ENCODE results near the gene LSM4.

The LSM4 gene

DNA sequence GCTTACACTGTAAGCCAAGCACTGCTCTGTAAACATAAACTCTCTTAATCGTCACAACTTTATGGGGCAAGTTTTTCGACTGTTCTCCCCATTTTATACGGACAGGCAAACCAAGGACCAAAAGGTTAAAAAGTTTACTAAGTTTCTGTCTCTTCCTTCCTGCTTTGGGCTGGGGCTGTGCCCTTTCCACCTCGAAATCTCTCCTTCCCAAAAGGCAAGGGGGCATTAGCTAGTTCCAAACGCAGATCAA lies 43.7 kb downstream of the LSM4 start:
- H3K27me3 ChIP-seq (ENCODE audit: control insufficient read depth, insufficient read depth, low read length), result no peaks in the 10 kb centered on the region
- H3K36me3 ChIP-seq (ENCODE audit: control insufficient read depth, insufficient read depth, low read length), result peaks cover 7% of the 10 kb centered on the region
- H3K4me1 ChIP-seq (ENCODE audit: control insufficient read depth, insufficient read depth, low read length), result no peaks in the 10 kb centered on the region
- peak overlapping the region; percentile 97 for H3K4me3 ChIP-seq (ENCODE audit: low read depth, low read length)
- H3K9me3 ChIP-seq (ENCODE audit: control insufficient read depth, insufficient read depth, low read length), result no peaks in the 10 kb centered on the region
- peak overlapping the region; percentile 61 for H3K9ac ChIP-seq (ENCODE audit: low read depth, low read length)

DNA sequence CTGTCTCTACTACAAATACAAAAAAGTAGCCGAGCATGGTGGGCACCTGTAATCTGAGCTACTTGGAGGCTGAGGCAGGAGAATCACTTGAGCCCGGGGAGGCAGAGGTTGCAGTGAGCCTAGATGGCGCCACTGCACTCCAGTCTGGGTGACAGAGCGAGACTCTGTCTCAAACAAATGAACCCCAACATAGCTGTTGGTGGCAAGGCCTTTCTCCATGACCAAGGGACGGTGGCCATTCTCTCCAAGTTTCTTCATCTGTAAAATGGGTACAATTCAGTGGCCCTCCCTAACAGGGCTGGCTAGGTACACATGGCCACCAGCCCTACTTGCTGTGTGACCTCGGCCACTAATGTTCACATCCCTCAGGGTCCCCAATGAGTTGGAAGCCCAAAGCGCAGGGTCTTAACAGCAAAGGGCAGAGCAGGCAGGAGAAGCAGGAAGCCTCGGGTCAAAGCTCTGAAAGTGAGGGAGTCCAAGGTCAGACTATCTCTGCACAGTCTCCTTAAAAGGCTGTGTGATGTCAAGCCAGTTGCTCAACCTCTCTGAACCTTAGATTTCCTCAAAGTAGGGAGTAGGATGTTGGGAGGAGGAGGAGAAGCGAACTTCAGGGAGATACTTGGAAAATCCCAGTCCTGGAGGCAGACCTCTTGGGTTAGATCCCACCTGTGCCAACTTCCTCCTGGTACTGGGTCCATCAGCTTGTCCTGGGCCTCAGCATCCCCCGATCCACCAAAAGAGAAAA lies 44.2 kb downstream of the LSM4 start:
- Histone ChIP-seq H3K4me1 (ENCODE audit: control insufficient read depth, insufficient read depth, low read length) (no peaks in the 10 kb centered on the region), H3K9me3 (ENCODE audit: control insufficient read depth, insufficient read depth, low read length) (no peaks in the 10 kb centered on the region), H3K27me3 (ENCODE audit: control insufficient read depth, insufficient read depth, low read length) (no peaks in the 10 kb centered on the region), H3K36me3 (ENCODE audit: control insufficient read depth, insufficient read depth, low read length) (peaks cover 7% of the 10 kb centered on the region), H3K4me3 (ENCODE audit: low read depth, low read length) (peak overlapping the region; percentile 97), H3K9ac (ENCODE audit: low read depth, low read length) (peak overlapping the region; percentile 61)

DNA sequence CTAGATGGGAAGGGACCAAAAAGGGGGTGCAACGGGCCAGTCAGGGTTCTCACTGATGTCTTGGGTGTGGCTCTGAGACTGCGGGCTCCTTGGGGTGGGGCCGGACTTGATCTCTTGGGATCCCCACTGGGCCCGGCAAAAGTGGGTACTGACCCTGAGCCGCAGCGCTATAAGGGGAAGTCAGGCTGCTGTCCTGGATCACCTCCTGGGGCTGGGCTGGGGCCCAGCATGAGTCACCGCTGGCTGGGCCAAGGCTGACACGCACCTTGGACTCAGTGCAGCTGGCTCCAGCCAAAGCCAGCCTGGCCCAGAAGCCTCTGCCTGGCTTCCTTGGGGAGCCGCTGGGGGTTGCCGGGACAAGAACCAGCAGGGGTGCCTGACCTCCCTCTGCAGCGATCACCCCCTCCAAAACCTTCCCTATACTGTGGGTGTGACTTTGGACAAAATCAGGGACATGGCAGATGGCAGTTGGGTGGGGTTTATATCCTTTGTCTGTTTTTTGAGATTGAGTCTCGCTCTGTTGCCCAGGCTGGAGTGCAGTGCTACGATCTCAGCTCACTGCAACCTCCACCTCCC lies 48.0 kb downstream of the LSM4 start:
- no peak overlapping the region for H3K9ac ChIP-seq (ENCODE audit: low read depth, low read length)
- no peaks in the 10 kb centered on the region for H3K9me3 ChIP-seq (ENCODE audit: control insufficient read depth, insufficient read depth, low read length)
- no peaks in the 10 kb centered on the region for H3K4me1 ChIP-seq (ENCODE audit: control insufficient read depth, insufficient read depth, low read length)
- no peaks in the 10 kb centered on the region for H3K27me3 ChIP-seq (ENCODE audit: control insufficient read depth, insufficient read depth, low read length)
- H3K36me3 ChIP-seq (ENCODE audit: control insufficient read depth, insufficient read depth, low read length), result peaks cover 7% of the 10 kb centered on the region
- H3K4me3 ChIP-seq (ENCODE audit: low read depth, low read length), result no peak overlapping the region

DNA sequence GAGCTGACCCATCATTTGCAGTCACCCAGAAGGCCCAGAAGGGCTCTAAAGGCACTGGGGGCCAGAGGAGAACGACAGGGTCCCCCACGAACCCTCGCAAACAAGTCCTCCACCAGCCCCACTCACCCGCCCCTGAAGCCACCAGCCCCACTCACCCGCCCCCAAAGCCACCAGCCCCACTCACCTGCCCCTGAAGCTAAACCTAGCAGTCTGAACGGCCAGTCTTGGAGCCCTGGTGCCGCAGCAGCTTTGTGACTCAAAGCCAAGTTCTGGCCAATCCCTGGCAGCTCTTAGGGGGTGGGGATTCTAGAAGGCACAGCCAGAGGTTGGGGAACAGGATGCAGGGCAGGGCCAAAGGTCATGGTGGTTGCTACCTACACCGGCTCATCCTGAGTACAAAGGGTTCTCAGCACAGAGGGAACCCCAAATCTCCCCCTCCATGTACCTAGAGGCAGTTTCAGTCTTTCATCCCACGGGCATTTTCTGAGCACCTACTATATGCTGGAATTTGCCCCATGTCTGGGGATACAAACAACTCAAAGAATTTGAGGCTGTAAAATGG lies 48.6 kb downstream of the LSM4 start, which contains the start of gene IQCN:
Gene IQCN, minus strand, starts transcription at position 234 of the 562 bp plus-strand sequence. CDS start 4,974 bp downstream, outside the sequence.
- H3K27me3 ChIP-seq (ENCODE audit: control insufficient read depth, insufficient read depth, low read length), result no peaks in the 10 kb centered on the region
- H3K4me1 ChIP-seq (ENCODE audit: control insufficient read depth, insufficient read depth, low read length), result no peaks in the 10 kb centered on the region
- peaks cover 7% of the 10 kb centered on the region for H3K36me3 ChIP-seq (ENCODE audit: control insufficient read depth, insufficient read depth, low read length)
- no peak within 1 kb of the TSS for H3K4me3 ChIP-seq (ENCODE audit: low read depth, low read length)
- no peak within 1 kb of the TSS for H3K9ac ChIP-seq (ENCODE audit: low read depth, low read length)
- no peaks in the 10 kb centered on the region for H3K9me3 ChIP-seq (ENCODE audit: control insufficient read depth, insufficient read depth, low read length)

DNA sequence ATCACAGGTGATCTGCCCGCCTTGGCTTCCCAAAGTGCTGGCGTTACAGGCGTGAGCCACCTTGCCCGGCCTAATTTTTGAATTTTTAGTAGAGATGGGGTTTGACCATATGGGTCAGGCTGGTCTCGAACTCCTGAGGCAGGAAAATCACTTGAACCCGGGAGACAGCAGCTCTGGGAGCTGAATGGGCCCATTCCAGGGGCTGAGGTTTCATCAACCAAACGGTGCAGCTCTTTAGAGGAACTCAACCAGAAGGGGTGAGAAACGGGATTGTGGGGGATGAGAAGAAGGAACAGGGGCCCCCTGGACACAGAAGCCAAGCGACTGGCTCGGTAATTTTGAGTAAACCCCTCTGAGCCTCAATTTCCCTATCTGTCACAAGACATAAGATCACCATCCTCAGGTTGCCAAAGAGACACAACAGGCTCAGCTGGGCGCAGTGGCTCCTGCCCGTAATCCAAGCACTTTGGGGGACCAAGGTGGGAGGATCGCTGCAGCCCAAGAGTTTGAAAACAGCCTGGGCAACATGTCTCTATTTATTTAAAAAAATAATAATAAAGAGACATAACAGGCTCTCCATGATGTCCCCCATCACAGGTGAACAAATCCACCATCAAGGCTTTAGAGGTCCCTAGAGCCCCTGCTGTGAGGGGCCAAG lies 49.2 kb downstream of the LSM4 start:
- Histone ChIP-seq H3K36me3 (ENCODE audit: control insufficient read depth, insufficient read depth, low read length) (peaks cover 7% of the 10 kb centered on the region), H3K27me3 (ENCODE audit: control insufficient read depth, insufficient read depth, low read length) (no peaks in the 10 kb centered on the region), H3K9me3 (ENCODE audit: control insufficient read depth, insufficient read depth, low read length) (no peaks in the 10 kb centered on the region), H3K9ac (ENCODE audit: low read depth, low read length) (no peak overlapping the region), H3K4me1 (ENCODE audit: control insufficient read depth, insufficient read depth, low read length) (no peaks in the 10 kb centered on the region), H3K4me3 (ENCODE audit: low read depth, low read length) (no peak overlapping the region)

DNA sequence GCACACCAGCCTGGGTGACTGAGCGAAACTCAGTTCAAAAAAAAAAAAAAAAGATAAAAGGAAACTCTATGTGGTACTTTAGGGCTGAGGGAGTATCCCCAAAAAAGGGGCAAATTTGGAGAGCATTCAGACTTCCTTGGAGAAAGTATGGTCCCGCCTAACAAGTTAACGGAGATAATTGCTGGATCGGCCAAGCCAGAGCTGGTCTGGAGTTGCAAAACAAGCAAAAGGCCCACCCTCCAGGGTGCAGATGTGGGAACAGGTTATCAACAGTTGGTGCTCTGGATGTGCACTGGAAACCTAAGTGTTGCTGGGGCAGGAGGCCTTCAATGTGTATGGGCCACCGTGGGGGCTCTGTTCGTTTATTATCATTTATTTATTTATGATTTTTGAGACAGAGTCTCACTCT lies 51.4 kb downstream of the LSM4 start:
- Histone ChIP-seq H3K4me3 (ENCODE audit: low read depth, low read length) (no peak overlapping the region), H3K36me3 (ENCODE audit: control insufficient read depth, insufficient read depth, low read length) (peaks cover 4% of the 10 kb centered on the region), H3K4me1 (ENCODE audit: control insufficient read depth, insufficient read depth, low read length) (no peaks in the 10 kb centered on the region), H3K9me3 (ENCODE audit: control insufficient read depth, insufficient read depth, low read length) (no peaks in the 10 kb centered on the region), H3K27me3 (ENCODE audit: control insufficient read depth, insufficient read depth, low read length) (no peaks in the 10 kb centered on the region), H3K9ac (ENCODE audit: low read depth, low read length) (no peak overlapping the region)

DNA sequence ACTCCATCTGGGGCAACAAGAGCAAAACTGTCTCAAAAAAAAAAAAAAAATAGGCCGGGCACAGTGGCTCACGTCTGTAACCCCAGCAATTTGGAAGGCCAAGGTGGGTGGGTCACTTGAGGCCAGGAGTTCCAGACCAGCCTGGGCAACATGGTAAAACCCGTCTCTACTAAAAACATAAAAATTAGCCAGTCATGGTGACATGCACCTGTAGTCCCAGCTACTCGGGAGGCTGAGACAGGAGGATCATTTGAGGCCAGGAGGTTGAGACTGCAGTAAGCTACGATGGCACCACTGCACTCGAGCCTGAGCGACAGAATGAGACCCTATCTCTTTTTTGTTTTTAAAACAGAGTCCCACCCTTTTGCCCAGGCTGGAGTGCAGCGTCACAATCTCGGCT lies 52.5 kb downstream of the LSM4 start:
- Histone ChIP-seq H3K9me3 (ENCODE audit: control insufficient read depth, insufficient read depth, low read length) (no peaks in the 10 kb centered on the region), H3K4me1 (ENCODE audit: control insufficient read depth, insufficient read depth, low read length) (no peaks in the 10 kb centered on the region), H3K36me3 (ENCODE audit: control insufficient read depth, insufficient read depth, low read length) (peaks cover 4% of the 10 kb centered on the region), H3K27me3 (ENCODE audit: control insufficient read depth, insufficient read depth, low read length) (no peaks in the 10 kb centered on the region), H3K4me3 (ENCODE audit: low read depth, low read length) (no peak overlapping the region), H3K9ac (ENCODE audit: low read depth, low read length) (no peak overlapping the region)

DNA sequence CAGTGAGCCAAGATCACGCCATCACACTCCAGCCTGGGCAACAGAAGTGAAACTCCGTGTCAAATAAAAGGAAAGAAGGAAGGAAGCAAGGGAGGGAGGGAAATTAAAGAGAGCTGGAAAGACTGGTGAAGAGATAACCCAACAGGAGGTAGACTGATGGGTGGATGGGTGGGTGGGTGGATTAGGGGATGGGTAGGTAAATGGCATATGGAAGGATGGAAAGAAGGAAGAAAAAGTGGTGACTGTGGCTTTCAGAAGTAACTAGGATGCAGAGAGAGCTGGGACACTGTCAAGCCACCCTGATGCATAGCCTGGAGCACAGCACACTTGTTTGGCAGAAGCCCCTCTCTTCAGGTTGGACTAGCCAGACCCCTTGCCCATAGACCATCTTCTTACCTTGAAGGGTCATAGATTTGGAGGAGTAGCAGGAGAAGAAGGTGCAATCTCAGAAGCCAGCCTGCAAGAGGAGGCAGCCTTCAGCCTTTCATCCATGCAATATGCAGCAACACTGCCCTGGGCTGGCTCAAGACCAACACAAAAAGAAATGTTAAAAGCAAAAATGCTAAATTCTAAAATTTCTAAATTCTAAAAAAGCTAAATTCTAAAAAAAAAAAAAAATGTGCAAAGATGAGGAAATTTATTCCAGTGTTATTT lies 53.7 kb downstream of the LSM4 start:
- Histone ChIP-seq H3K9ac (ENCODE audit: low read depth, low read length) (no peak overlapping the region), H3K4me1 (ENCODE audit: control insufficient read depth, insufficient read depth, low read length) (no peaks in the 10 kb centered on the region), H3K9me3 (ENCODE audit: control insufficient read depth, insufficient read depth, low read length) (no peaks in the 10 kb centered on the region), H3K27me3 (ENCODE audit: control insufficient read depth, insufficient read depth, low read length) (no peaks in the 10 kb centered on the region), H3K36me3 (ENCODE audit: control insufficient read depth, insufficient read depth, low read length) (no peaks in the 10 kb centered on the region), H3K4me3 (ENCODE audit: low read depth, low read length) (no peak overlapping the region)

DNA sequence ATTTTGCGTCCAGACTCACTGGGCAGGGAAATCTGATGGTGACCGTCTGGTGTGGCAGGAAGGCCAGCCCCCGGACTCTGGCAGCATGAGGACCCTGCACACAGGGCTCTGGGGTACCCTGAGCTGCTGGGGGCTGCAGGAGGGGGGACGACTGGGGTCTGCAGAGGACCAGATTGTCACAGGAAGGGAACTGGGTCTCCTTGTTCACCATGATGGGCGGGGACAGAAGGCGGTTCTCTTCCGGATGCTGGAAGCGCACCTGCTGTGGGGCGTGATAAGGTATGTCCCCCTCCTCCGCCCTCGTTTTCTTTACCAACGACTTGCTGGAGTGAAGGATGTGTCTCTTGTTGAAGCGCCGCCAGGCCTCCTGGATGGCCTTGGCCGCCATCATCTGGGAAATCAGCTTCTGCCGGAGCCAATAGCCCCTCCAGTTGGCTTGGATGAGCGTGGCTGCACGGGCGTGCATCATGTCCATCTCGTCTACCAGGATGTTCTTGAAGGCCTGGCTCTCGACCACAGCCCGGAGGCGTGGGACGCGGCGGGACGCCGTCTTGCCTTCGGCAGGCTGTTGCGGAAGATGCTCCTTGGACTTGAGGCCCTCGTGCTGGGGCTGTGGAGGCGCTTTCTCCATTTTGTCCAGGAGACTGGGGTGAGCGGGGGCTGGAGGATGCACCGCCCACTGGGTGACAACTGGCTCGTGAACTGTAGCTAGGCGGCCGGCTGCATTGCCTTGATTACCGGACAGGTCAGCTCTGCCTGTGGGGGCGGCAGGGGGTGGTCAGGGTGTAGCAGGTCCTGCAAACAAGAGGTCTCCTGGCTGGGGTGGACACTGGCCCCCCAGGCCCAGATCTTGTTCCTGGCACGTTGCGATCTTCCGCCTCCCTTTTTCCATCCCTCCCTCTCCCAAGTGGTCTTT lies 55.8 kb downstream of the LSM4 start:
- Histone ChIP-seq H3K4me1 (ENCODE audit: control insufficient read depth, insufficient read depth, low read length) (no peaks in the 10 kb centered on the region), H3K27me3 (ENCODE audit: control insufficient read depth, insufficient read depth, low read length) (no peaks in the 10 kb centered on the region), H3K9ac (ENCODE audit: low read depth, low read length) (no peak overlapping the region), H3K4me3 (ENCODE audit: low read depth, low read length) (no peak overlapping the region), H3K36me3 (ENCODE audit: control insufficient read depth, insufficient read depth, low read length) (no peaks in the 10 kb centered on the region), H3K9me3 (ENCODE audit: control insufficient read depth, insufficient read depth, low read length) (no peaks in the 10 kb centered on the region)

DNA sequence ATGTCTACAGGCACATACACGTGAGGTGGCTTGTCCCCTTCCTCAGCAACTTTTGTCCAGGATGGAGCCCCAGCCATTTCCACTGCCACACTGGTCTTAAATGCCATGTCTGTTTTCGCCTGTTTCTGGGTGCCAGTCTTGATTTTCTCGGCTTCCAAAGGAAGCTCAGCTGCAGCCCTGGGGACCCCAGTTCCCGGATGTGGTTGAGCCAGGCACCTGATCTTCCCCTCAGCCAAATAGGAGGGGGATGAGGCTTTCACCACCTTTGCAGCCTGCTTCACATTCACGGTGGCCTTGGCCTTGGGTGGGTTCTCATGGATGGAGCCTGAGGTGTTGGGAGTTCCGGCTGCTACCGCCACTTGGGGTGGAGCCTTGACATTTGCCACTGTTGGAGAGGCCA lies 57.3 kb downstream of the LSM4 start:
- Histone ChIP-seq H3K36me3 (ENCODE audit: control insufficient read depth, insufficient read depth, low read length) (no peaks in the 10 kb centered on the region), H3K9me3 (ENCODE audit: control insufficient read depth, insufficient read depth, low read length) (no peaks in the 10 kb centered on the region), H3K4me1 (ENCODE audit: control insufficient read depth, insufficient read depth, low read length) (no peaks in the 10 kb centered on the region), H3K4me3 (ENCODE audit: low read depth, low read length) (no peak overlapping the region), H3K27me3 (ENCODE audit: control insufficient read depth, insufficient read depth, low read length) (no peaks in the 10 kb centered on the region), H3K9ac (ENCODE audit: low read depth, low read length) (no peak overlapping the region)

DNA sequence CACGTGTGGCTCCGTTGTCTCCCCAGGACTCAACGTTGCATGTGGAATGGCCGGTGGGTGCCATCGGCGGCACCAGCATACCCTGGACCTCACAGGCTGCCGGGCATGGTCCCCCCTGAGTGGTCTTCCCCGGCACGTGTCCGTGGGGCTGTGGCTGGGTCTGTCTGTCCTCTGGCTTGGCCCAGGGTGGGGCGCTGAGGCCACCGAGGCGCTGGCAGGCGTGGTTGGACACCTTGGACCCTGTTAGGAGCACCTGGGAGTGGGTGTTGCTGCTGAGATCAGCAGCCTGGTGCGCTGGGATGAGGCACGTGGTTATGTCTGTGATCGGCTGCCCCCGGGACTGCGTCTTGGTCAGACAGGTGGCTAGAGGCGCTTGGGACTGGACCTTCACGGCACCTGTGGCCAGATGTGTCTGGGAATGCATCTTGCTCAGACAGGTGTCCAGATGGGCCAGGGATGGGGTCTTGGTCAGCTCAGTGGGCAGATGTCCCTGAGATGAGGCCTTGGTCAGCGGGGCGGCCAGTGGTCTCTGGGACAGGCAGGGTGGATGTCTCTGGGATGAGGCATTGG lies 57.8 kb downstream of the LSM4 start:
- Histone ChIP-seq H3K4me3 (ENCODE audit: low read depth, low read length) (no peak overlapping the region), H3K9ac (ENCODE audit: low read depth, low read length) (no peak overlapping the region), H3K36me3 (ENCODE audit: control insufficient read depth, insufficient read depth, low read length) (no peaks in the 10 kb centered on the region), H3K4me1 (ENCODE audit: control insufficient read depth, insufficient read depth, low read length) (no peaks in the 10 kb centered on the region), H3K9me3 (ENCODE audit: control insufficient read depth, insufficient read depth, low read length) (no peaks in the 10 kb centered on the region), H3K27me3 (ENCODE audit: control insufficient read depth, insufficient read depth, low read length) (no peaks in the 10 kb centered on the region)

Measured in iPS-15b (cell line).